DMS79 (cell line): ENCODE data around the gene CSGALNACT2.

ENCODE experiments used
- DNase-seq: peaks from one replicate; lab custom pipeline; 2025; lab: John Stamatoyannopoulos, UW

Gene CSGALNACT2

DNA sequence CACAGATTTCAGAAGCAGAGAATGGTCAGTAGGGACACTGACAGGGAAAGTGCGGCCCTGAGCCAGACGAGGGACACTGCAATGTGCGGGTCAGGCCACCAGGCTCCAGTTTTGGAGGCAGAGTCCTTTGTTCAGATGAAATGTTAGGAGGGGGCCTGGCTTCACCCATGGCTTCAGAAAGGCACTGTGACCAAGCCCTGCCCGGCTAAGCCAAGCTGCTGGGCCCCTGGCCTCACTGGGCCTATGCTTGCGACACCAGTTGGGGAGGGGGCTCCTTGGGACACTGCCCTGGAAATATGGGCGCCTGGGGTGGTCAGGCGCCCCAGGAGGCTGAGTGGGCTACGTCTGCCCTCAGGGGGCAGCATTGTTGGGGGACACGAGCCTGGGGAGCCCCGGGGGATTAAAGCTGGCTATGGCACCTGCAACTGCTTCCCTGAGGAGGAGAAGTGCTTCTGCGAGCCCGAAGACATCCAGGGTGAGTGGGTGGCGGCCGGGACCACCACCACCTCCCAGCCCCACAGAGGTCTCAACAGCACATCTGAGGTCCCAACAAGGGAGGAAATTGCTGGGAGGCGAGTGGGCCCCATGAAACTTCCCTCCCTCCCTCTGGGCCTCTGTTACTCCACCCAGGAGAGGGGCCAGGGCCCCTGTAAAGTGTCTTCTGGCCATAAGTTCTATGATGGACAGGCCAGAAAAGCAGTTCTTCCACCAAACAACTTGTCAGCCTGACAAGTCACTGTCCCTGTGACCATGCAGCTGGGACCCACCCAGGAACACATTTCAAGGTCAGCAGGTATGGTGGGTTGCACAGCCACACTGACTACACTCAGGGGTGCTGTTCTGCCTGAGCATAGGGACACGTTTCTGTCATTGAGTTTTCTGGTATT lies 24.8 kb upstream of the CSGALNACT2 start:
- DNase-seq = no peak

GRCh38 chr10:43114088-43114742 lies 24.0 kb upstream of the CSGALNACT2 start:
- no peak for DNase-seq

DNA sequence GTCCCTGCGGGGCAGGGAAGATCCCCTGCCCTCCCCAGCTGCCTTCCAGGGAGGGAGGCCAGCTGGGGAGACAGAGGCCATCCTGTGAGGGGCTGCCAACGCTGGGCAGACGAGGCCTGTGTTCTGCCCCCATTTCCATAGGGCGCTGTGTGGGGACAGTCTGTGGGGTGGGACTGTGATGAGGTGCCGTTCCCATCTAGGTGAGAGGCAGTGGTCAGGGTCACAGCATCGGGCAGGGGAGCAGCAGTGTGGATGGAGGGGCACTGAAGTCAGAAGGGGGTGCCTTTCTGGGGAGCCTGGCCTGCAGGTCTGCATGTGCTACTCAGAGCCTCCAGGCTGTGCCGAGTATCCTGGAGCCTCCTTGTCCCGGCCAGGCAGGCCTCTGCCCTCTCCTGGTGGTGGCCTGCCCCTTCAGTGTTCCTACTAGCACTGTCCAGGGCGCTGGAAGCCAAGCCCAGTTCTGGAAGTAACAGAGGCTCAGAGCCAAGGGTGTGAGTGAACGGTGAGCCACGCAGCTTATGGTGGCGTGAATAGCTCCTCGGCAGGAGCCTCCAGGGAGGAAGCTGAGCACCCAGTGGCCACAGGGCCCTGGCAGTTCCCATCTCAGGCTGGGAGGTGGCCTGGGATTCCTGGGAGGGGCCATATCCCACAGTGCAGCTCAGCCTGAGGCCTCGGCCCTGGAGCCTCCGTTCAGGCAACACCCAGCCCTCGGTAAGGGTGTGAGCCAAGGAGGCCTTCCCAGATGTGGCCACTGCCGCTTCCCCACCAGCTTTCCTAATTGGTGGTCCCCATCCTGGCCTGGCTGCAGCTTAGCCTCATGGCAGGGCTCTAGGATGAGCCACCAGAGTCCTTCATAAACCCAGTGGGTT lies 23.3 kb upstream of the CSGALNACT2 start:
- no peak for DNase-seq

GRCh38 chr10:43115881-43116595 lies 22.2 kb upstream of the CSGALNACT2 start:
- DNase-seq = no peak

GRCh38 chr10:43116596-43116995 lies 21.6 kb upstream of the CSGALNACT2 start:
- no peak for DNase-seq

DNA sequence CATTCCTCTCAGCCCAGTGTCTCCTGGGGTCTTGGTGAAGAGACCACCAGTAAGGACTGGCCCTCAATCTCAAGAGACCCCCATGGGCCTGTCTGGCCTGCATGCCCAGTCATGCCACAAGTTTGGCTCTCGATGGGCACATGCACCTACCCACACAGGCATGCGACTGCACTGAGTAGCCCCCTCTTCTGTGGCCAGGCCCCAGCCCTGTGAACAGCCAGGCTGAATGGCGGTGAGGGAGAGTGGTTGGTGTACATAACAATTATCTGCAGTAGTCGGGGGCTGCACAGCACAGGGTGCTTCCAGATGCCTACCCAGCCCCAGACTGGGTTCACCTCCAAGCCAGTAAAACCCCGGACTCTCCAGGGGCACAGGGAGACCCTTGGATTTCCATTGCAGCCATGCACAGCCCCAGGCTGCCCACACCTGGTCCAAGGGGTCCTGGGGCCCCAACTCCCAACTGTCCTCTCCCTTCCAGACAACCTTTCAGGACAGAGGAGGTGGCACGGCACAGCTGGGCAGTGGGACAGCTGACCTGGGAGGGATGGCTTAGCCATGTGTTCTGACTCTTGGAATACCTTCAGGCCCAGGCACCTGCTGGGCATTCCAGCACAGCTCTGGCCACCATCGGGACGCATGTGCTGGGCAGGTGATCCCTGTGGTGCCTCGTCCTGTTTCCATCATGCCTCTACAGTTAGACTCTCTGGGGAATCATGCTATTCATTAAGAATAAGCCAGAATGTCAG lies 21.0 kb upstream of the CSGALNACT2 start:
- no peak for DNase-seq

DNA sequence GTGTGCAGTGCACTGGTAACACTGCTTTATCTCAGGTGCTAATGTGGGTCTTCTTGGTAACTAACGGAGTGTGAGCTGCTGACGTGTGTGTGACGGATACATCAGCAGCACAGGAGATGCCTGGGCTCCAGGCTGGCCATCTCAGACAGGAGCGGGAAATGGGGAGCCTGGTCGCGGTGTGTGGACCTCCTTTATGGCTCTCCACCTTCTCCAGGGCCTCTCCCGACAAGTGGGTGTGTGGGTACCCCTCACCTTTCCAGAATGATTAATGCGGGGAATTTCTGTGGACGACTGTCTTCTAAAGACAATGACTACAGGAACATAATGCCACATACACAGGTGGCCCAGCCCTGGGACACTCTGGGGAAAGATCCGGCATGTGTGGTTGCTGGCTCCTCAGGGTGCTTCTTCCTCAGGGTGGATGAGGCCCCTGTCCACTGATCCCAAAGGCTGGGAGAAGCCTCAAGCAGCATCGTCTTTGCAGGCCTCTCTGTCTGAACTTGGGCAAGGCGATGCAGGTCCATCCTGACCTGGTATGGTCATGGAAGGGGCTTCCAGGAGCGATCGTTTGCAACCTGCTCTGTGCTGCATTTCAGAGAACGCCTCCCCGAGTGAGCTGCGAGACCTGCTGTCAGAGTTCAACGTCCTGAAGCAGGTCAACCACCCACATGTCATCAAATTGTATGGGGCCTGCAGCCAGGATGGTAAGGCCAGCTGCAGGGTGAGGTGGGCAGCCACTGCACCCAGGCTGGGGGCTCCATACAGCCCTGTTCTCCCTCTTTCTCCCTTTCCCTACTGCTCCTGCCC lies 20.3 kb upstream of the CSGALNACT2 start:
- no peak for DNase-seq

DNA sequence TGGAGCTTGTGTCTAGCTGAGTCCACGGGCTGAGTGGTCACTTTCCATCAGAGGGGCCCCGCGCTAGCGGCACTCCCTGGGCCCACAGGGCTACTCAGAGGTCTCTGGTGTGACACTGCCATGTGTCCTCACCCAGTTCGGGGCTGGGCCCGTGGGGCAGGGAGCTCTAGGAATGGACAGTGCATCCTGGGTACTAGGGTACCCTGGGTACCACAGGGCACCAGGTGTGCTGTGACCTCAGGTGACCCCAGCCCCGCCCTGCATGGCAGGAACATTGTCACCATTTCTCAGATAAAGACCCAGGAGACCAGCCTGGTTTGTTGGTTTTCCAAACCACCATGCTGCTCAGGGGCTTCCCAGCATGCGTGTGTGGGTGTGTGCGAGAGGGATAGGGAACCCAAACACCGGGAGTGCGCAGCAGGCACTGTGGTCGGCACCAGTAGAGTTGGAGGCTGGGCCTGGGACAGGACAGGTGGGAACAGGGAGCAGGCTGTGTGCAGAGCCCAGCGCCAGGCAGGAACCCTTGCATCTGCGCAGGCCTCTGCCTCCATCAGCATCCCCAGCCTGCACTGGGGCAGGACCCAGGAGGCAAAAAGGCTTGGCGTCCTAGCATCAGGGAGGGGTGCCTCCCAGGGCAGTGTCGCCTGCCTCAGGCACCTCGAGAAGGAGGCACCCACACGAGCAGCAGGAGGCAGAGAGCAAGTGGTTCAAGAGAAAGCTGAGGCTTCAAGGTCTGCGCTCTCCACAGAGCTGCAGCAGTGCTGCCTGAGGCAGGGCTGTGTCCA lies 19.4 kb upstream of the CSGALNACT2 start:
- no peak for DNase-seq

DNA sequence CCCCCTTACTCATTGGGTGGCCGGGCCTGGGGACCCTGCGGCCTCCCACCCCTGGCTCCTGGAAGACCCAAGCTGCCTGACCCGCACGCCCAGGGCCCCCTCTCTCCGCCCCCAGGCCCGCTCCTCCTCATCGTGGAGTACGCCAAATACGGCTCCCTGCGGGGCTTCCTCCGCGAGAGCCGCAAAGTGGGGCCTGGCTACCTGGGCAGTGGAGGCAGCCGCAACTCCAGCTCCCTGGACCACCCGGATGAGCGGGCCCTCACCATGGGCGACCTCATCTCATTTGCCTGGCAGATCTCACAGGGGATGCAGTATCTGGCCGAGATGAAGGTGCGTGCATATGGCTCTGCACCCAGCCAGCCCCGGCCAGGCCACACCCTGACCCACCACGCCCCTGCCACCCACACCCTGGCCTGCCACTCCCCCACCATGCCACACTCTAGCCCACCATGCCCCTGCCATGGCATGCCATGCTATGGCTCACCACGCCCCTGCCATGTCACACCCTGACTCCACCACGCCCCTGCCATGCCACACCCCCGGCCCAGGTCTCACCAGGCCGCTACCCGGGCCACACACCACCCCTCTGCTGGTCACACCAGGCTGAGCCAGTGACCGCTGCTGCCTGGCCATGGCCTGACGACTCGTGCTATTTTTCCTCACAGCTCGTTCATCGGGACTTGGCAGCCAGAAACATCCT lies 18.7 kb upstream of the CSGALNACT2 start:
- no peak for DNase-seq

DNA sequence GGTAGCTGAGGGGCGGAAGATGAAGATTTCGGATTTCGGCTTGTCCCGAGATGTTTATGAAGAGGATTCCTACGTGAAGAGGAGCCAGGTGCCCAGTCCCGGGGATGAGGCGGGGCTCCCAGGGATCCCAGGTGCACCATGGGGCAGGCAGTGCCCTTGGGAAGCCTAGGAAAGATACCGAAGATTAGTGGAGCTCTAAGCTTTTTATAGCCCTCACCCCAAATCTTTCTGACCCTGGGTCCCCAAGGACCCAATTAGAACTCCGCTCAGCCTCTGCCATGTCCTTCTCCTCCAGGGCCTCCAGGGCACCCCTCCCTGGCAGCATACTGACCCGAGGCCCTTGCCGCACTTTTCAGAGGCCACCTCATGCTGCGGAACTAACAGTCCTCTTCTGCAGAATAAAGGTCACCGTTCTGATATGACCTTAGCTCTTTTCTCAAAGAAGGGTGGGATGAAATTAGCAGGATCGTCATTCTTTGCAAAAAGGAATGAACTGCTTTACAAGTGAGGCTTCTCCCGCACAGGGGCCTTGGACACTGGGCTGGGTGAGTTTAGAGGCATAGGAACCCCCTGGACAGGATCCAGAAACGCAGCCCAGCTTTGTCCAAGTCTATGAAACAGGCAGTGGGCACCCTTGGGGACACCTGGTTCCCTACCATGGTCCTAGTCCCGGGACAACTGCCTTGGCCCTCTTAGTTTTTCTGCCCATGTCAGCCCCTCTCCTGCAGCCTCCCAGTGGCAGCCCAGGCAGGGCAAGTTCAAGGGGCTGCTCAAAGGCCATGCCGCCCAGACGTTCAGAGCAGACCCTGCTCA lies 17.9 kb upstream of the CSGALNACT2 start:
- no peak for DNase-seq

DNA sequence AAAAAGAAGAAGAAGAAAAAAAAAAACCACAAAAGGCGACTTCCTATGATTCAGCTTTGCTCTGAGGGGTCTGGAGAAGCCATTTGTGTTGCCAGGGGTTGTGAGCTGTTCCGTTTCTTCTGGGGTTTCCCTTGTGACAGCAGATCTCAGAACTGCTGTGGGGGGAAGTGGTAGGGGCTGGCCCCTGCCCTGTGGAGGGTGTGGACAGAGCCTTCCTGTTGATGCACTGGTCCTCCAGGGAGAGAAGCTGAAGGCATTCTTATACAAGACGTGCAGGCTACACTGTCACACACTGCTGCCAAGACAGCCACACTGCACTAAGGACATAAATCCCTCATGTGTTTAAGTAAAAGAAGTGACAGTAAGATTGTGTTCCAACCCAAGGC lies 17.3 kb upstream of the CSGALNACT2 start:
- no peak for DNase-seq

DNA sequence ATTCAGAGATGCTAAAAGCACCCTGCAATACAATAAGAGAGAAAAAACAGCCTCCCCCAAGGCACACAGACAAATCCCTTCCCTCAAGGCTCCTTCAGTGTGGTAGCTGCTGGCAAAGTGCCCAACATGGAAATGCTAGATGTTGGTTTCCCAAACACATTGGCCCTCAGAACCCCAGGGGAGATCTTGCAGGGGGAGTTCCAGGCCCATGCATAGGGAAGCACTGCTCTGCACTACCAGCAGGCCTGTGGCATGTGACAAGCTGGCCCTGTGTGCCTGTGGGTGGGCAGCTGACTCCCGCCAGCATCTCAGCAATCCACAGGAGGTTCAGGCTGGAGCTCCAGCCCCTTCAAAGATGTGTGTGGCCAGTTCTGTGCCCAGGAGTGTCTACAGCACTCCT lies 16.8 kb upstream of the CSGALNACT2 start:
- DNase-seq = no peak

- no peak for DNase-seq
Observed at GRCh38 chr10:43122096-43122495, 16.1 kb upstream of the CSGALNACT2 start.

- DNase-seq = no peak
Observed at GRCh38 chr10:43122826-43123225, 15.4 kb upstream of the CSGALNACT2 start.

DNA sequence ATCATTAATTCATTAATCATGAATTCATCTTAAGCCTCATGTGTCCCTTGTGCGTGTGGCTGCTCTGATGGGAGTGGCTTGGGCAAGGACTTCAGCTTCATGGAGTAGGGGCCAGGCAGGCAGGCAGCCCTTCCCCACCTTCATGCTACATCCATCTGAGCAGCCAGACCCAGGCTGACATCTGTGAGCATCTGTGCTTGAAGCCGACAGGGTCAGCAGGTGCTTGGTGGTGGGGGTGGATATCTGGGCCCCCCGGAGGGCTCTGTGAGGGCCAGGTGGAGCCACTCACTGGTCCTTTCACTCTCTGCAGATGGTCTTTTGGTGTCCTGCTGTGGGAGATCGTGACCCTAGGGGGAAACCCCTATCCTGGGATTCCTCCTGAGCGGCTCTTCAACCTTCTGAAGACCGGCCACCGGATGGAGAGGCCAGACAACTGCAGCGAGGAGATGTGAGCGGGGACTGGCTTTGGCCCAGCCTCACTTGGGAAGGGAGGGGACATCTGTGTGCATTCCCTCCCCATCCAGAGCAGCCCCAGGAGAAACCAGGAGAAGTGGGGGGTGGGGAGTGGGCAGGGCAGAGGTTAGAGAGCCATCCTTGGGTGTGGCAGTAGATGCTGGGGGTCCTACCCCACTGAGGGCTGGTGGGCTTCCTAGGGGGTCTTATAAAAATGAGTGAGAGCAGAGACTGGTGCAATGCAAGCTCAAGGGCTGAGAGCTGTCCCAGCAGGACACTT lies 14.7 kb upstream of the CSGALNACT2 start:
- DNase-seq = no peak

DNA sequence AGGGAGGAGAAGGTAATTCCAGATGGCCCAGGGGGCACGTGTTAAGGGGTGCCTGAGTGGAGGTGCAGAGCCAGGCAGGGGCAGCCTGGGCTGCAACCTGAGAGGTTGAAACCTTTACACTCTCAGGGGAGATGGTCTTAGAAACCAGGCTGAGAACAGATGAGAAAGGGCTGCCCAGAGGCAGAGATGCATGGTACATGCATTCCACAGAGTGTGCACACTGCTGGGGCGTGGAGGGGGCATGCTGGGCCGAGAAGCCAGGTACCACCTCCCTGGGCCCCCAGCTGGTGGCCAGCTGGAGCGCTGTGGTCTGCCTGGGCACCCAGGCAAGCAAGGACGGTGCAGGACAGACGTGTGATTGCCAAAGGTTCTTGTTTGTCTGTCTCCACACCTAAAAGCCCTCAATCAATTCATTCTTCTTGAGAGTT lies 14.1 kb upstream of the CSGALNACT2 start:
- DNase-seq = no peak

GRCh38 chr10:43124574-43125273 lies 13.5 kb upstream of the CSGALNACT2 start:
- DNase-seq = no peak
